Fibroblast of pulmonary artery (primary cell): ENCODE results near the gene C1QTNF5.

ENCODE experiments used
- DNase-seq: peaks from one replicate; pipeline ENCODE4 v3.0.0-alpha.2; 2010; ENCODE audit warnings: low read depth
- H3K4me3 ChIP-seq: replicated peaks from 2 replicates; pipeline ENCODE4 v1.5.1; 2011; ENCODE audit warnings: low read depth, mild to moderate bottlenecking, control low read depth, low read length, moderate library complexity
- TF ChIP-seq, protein P1 (sequence below): IDR thresholded peaks from 2 replicates; pipeline ENCODE4 v1.5.1; 2011; ENCODE audit warnings: mild to moderate bottlenecking, control low read depth, low read length, inconsistent platforms; ENCODE audit errors: missing control alignments

The C1QTNF5 gene

DNA sequence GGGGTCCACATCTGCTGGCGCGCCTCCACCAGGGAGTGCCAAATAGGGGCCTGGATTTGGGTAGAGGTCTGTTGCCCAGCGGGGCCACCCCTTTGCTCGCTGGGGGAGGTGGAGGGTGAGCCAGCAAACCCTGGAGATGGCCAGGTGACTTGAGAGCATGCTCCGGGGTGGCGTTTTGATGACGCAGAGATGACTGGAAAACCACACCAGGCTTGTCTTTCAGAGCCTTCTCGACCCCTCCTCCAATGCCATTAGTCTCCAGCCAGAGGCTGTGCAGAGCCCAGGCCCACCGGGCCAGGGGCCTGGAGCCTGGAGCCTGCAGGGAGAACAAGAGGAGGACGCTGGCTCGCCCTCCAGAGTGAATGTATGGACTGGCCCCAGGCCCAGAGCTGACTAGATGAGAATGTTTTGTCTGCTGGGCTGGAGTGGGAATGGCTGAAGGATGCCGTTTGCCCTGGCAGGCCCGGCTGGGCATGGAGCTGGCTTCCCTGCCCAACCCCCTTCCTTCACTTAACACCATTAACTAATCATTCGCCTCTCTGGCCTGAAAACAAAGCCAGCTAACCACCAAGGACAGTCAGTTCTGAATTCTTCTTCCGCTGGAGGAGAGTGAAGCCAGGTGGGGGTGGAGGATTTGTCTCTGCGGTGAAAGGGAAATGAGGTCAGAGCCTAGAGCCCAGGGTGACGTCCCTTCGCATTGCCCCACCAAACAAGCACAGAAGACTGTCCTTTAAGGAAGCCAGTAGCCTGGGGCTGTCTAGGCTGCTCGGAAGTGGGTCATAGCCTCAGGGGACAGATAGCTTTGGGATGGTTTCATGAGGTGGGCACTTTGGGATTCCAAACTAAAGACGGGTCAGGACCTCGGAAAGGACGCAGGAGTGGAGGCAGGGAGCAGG is 22.2 kb downstream of the C1QTNF5 start:
- H3K4me3 ChIP-seq, result no peak overlapping the region
- TF ChIP-seq, protein P1, sequence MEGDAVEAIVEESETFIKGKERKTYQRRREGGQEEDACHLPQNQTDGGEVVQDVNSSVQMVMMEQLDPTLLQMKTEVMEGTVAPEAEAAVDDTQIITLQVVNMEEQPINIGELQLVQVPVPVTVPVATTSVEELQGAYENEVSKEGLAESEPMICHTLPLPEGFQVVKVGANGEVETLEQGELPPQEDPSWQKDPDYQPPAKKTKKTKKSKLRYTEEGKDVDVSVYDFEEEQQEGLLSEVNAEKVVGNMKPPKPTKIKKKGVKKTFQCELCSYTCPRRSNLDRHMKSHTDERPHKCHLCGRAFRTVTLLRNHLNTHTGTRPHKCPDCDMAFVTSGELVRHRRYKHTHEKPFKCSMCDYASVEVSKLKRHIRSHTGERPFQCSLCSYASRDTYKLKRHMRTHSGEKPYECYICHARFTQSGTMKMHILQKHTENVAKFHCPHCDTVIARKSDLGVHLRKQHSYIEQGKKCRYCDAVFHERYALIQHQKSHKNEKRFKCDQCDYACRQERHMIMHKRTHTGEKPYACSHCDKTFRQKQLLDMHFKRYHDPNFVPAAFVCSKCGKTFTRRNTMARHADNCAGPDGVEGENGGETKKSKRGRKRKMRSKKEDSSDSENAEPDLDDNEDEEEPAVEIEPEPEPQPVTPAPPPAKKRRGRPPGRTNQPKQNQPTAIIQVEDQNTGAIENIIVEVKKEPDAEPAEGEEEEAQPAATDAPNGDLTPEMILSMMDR, result no peak
- peak; percentile 79 for DNase-seq

DNA sequence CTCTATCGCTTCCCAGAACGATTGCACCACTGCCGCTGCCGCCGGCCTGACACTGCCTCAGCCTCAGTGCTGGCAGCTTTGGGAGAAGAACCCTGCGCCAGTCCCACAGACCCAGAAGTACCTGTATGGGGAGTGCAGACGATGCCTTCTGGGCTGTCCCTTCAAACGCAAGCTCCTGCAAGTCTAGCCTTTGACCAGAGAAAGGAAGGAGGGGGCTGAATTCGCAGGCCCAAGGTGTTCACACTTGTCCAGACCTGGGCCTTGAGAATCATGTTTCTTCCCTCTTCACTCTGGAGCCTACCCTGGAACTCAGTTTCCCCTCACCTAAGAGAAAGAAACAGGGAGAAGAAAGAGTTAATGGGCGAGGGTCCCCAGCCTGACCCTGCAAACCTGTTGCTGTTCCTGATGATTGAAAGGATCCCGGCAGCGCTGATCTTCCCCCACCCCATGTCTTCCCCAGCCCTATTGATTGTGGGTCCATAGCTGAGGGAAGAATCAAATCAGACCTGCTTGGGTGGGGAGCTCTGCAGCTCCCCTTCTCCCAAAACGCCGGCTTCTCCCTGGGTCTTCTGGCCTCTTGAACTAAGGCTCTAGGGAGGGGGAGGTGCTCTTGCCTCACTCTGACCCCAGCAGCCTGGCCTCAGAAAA is 23.0 kb downstream of the C1QTNF5 start:
- H3K4me3 ChIP-seq, result no peak overlapping the region
- DNase-seq, result no peak
- TF ChIP-seq, protein P1, result no peak

GRCh38 chr11:119316729-119317591 is 23.7 kb downstream of the C1QTNF5 start, which contains the start of gene MCAM:
Gene MCAM (minus strand): TSS chr11:119317130. CDS start chr11:119317101, 29 bp downstream.
- TF ChIP-seq, protein P1, result no peak
- peak within 1 kb of the TSS; percentile 60 for H3K4me3 ChIP-seq
- no peak for DNase-seq

- TF ChIP-seq, protein P1, result no peak
- H3K4me3 ChIP-seq, result peak overlapping the region; percentile 60
- no peak for DNase-seq
Measured at GRCh38 chr11:119316016-119316728, 24.5 kb downstream of the C1QTNF5 start.

DNA sequence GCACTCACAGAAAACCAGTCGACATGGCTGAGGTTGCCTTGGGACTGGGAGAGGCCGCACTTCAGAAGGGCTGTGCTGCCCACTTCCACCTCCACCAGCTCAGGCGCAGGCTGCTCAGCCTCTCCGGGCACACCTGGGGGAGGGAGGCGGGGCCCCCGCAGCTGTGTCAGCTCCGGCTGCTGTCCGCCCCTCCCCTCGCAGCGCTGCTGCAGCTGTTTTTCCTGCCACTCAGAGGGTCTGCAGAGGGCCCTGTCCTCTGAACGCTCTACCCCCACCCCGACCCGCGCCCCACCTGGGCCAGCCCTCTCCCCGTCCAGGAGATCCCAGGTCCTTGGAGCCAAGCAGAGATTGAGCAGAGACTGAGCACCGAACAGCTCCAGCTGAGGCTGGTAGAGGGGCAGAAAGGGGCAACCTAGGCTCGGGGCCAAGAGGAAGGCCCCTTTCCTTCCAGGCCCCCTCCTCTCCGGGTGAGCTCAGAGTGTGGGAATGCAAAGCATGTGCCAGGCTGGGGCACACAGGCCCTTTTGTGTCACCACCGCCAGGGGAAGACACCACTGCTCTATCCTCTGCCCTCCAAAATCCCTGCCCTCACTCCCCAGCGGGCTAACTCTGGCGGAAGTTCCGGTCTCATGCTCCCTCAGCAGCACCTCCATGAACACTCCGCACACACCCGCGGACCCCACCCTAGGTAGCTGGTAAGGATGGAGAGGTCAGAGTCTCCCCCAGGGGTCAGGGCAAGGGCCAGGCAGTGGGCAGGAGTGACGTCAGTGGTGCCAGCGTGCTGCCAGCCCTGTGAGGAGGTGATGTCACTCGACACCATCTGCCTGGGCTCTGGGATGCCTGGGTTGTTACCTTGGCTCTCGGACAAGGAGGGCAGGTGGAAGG is 25.3 kb downstream of the C1QTNF5 start:
- no peak for DNase-seq
- H3K4me3 ChIP-seq, result peak overlapping the region; percentile 60
- TF ChIP-seq, protein P1, result no peak
